WTC11 (cell line): Measurements from ENCODE around the gene SLC7A14. TPM values are rescaled to one million over a fixed set of nuclear protein-coding genes. Genes with fewer than 3 reads are reported as not detected.
A peak's percentile ranks its signal among the peaks of the same experiment; 100 is the strongest.

Source experiments
- ATAC-seq: fragments of 200-7000 bp; cut with Tn5 transposase; 2 replicates; pipeline ENCODE4 v1.10.0; 2021; ENCODE audit warnings: mild to moderate bottlenecking, moderate library complexity
- CTCF ChIA-PET: fragments of 300-600 bp; sonication (Branson Sonifier 250); formaldehyde crosslinking; loops from one replicate; lab custom pipeline; 2021; ENCODE audit warnings: antibody characterized with exemption; lab: Charles Lee
- POLR2A ChIA-PET: fragments of 350-600 bp; sonication (Branson Sonifier 250); formaldehyde crosslinking; loops from one replicate; lab custom pipeline; 2021; ENCODE audit warnings: antibody characterized with exemption; lab: Charles Lee
- DNase-seq: peaks from one replicate; pipeline ENCODE4 v3.0.0; 2021; ENCODE audit warnings: low spot score
- H3K27ac Mint-ChIP-seq: 2 replicates; pipeline ENCODE4 v1.8.0; 2021; ENCODE audit warnings: mixed read lengths
- H3K27me3 Mint-ChIP-seq: 2 replicates; pipeline ENCODE4 v1.8.0; 2021; ENCODE audit warnings: low read depth, mild to moderate bottlenecking, moderate library complexity, mixed read lengths
- H3K36me3 Mint-ChIP-seq: 2 replicates; pipeline ENCODE4 v1.8.0; 2021; ENCODE audit warnings: mixed read lengths
- H3K4me1 Mint-ChIP-seq: 2 replicates; pipeline ENCODE4 v1.8.0; 2022; ENCODE audit warnings: mixed read lengths
- H3K4me3 Mint-ChIP-seq: 2 replicates; pipeline ENCODE4 v1.8.0; 2021; ENCODE audit warnings: mild to moderate bottlenecking, moderate library complexity, mixed read lengths
- H3K9me3 Mint-ChIP-seq: 2 replicates; pipeline ENCODE4 v1.8.0; 2021; ENCODE audit warnings: mixed read lengths
- JAZF1 ChIP-seq: fragments of 250-450 bp; sonication (Bioruptor Pico); IDR thresholded peaks from 2 replicates; pipeline ENCODE4 v1.9.0; 2021; ENCODE audit warnings: moderate library complexity, mild to moderate bottlenecking, inconsistent platforms
- NFE2L1 ChIP-seq: sonication (generic); formaldehyde crosslinking; IDR thresholded peaks from 2 replicates; pipeline ENCODE4 v1.8.1; 2023; ENCODE audit warnings: missing genetic modification reagents
- NR2C2 ChIP-seq: sonication (generic); formaldehyde crosslinking; IDR thresholded peaks from 2 replicates; pipeline ENCODE4 v1.8.0; 2022; ENCODE audit warnings: mild to moderate bottlenecking, missing genetic modification reagents
- NR3C1 ChIP-seq: sonication (generic); formaldehyde crosslinking; conservative IDR thresholded peaks from 2 replicates; pipeline ENCODE4 v1.8.1; 2023; ENCODE audit warnings: low read depth, mild to moderate bottlenecking, missing genetic modification reagents
- OVOL2 ChIP-seq: fragments of 250-450 bp; sonication (Bioruptor Pico); IDR thresholded peaks from 2 replicates; pipeline ENCODE4 v1.9.0; 2021; ENCODE audit warnings: mild to moderate bottlenecking, borderline replicate concordance
- RORB ChIP-seq: fragments of 250-450 bp; sonication (Bioruptor Pico); IDR thresholded peaks from 2 replicates; pipeline ENCODE4 v1.9.0; 2021; ENCODE audit warnings: mild to moderate bottlenecking
- SP1 ChIP-seq: sonication (generic); formaldehyde crosslinking; conservative IDR thresholded peaks from 2 replicates; pipeline ENCODE4 v1.8.1; 2022; ENCODE audit warnings: missing genetic modification reagents
- TEAD1 ChIP-seq: sonication (generic); formaldehyde crosslinking; IDR thresholded peaks from 2 replicates; pipeline ENCODE4 v1.8.0; 2022; ENCODE audit warnings: mild to moderate bottlenecking, missing genetic modification reagents
- ZNF138 ChIP-seq: sonication (generic); formaldehyde crosslinking; conservative IDR thresholded peaks from 2 replicates; pipeline ENCODE4 v1.8.1; 2022; ENCODE audit warnings: mild to moderate bottlenecking, moderate library complexity, missing genetic modification reagents
- ZNF396 ChIP-seq: fragments of 250-450 bp; sonication (Bioruptor Pico); IDR thresholded peaks from 2 replicates; pipeline ENCODE4 v1.8.0; 2021; ENCODE audit warnings: mild to moderate bottlenecking, moderate library complexity, borderline replicate concordance
- total RNA-seq: library from RNA; stranded (reverse); gene quantifications from 3 replicates; pipeline ENCODE4 v1.2.3, GENCODE V29; 2021
- TF ChIP-seq, protein P1 (sequence below): sonication (generic); formaldehyde crosslinking; IDR thresholded peaks from 2 replicates; pipeline ENCODE4 v1.8.1; 2022; ENCODE audit warnings: low read depth, mild to moderate bottlenecking, moderate library complexity, missing genetic modification reagents, borderline replicate concordance
- TF ChIP-seq, protein P2 (sequence below): fragments of 250-450 bp; sonication (Bioruptor Pico); IDR thresholded peaks from 2 replicates; pipeline ENCODE4 v1.9.0; 2021; ENCODE audit warnings: moderate library complexity, mild to moderate bottlenecking, inconsistent platforms, borderline replicate concordance
- TF ChIP-seq, protein P3 (sequence below): sonication (generic); formaldehyde crosslinking; IDR thresholded peaks from 2 replicates; pipeline ENCODE4 v1.8.0; 2023; ENCODE audit warnings: missing genetic modification reagents
- TF ChIP-seq, protein P4 (sequence below): sonication (generic); formaldehyde crosslinking; IDR thresholded peaks from 2 replicates; pipeline ENCODE4 v1.8.1; 2023; ENCODE audit warnings: mild to moderate bottlenecking, missing genetic modification reagents, moderate library complexity
- TF ChIP-seq, protein P5 (sequence below): sonication (generic); formaldehyde crosslinking; IDR thresholded peaks from 2 replicates; pipeline ENCODE4 v1.8.0; 2022; ENCODE audit warnings: mild to moderate bottlenecking, missing genetic modification reagents
- TF ChIP-seq, protein P6 (sequence below): sonication (generic); formaldehyde crosslinking; IDR thresholded peaks from 2 replicates; pipeline ENCODE4 v1.8.1; 2023; ENCODE audit warnings: mild to moderate bottlenecking, moderate library complexity, missing genetic modification reagents
- TF ChIP-seq, protein P7 (sequence below): fragments of 200-600 bp; IDR thresholded peaks from 2 replicates; pipeline ENCODE4 v1.8.0; 2022; ENCODE audit warnings: antibody characterized with exemption

SLC7A14 gene
- total RNA-seq, 1 experiment from 2014 or later = 0.68 TPM

DNA sequence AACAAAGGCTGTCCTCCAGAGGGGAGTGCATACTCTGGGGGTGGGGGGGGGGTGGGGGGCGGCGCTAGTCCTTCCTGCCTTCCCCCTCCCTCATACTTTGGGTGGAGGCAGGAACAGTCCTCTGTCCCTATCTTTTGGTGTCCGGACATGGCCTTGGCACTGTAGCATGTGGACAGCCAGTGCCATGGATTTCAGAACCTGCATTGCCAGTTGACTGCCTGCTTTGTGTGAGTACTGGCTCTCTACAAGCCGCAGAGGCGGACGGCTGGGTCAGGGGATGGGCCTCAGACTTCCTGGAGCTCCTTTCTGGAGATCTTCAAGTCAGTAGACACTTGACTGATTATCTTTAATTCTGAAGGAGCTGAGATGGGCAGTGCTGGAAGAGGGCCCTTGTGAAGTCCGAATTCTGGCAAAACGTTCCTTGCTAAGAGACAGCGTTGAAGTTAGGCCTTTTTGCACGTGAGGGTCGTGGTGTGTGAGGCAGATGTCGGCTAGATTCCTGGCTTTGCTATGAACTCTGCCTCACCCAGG is 164.7 kb downstream of the SLC7A14 start:
- peaks cover 51% of the 10 kb centered on the region for H3K27me3 Mint-ChIP-seq
- ChIA-PET CTCF (interaction anchor here (0.9 to 1.5 kb wide), 2 partner anchors 74 to 390 kb away, joined by 4 to 6 read pairs; no protein-coding TSS in a partner anchor), POLR2A (interaction anchor here (0.5 kb wide), 1 partner anchor 590 kb away, joined by 6 read pairs; no protein-coding TSS in a partner anchor)
- peaks cover 9% of the 10 kb centered on the region for H3K36me3 Mint-ChIP-seq
- ATAC-seq = no peak
- H3K4me3 Mint-ChIP-seq = no peak overlapping the region
- no peaks in the 10 kb centered on the region for H3K9me3 Mint-ChIP-seq
- no peak for DNase-seq
- H3K4me1 Mint-ChIP-seq = peaks cover 29% of the 10 kb centered on the region
- TF ChIP-seq, protein P1, sequence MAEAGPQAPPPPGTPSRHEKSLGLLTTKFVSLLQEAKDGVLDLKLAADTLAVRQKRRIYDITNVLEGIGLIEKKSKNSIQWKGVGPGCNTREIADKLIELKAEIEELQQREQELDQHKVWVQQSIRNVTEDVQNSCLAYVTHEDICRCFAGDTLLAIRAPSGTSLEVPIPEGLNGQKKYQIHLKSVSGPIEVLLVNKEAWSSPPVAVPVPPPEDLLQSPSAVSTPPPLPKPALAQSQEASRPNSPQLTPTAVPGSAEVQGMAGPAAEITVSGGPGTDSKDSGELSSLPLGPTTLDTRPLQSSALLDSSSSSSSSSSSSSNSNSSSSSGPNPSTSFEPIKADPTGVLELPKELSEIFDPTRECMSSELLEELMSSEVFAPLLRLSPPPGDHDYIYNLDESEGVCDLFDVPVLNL = no peak
- no peak for TF ChIP-seq ZNF396 (CRISPR knock-in tag)
- TF ChIP-seq OVOL2 = no peak
- TF ChIP-seq JAZF1 = no peak
- TF ChIP-seq, protein P2, sequence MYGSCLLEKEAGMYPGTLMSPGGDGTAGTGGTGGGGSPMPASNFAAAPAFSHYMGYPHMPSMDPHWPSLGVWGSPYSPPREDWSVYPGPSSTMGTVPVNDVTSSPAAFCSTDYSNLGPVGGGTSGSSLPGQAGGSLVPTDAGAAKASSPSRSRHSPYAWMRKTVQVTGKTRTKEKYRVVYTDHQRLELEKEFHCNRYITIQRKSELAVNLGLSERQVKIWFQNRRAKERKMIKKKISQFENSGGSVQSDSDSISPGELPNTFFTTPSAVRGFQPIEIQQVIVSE (CRISPR knock-in tag) = no peak
- no peak for TF ChIP-seq NR2C2
- TF ChIP-seq, protein P3, sequence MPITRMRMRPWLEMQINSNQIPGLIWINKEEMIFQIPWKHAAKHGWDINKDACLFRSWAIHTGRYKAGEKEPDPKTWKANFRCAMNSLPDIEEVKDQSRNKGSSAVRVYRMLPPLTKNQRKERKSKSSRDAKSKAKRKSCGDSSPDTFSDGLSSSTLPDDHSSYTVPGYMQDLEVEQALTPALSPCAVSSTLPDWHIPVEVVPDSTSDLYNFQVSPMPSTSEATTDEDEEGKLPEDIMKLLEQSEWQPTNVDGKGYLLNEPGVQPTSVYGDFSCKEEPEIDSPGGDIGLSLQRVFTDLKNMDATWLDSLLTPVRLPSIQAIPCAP = no peak
- TF ChIP-seq, protein P4, sequence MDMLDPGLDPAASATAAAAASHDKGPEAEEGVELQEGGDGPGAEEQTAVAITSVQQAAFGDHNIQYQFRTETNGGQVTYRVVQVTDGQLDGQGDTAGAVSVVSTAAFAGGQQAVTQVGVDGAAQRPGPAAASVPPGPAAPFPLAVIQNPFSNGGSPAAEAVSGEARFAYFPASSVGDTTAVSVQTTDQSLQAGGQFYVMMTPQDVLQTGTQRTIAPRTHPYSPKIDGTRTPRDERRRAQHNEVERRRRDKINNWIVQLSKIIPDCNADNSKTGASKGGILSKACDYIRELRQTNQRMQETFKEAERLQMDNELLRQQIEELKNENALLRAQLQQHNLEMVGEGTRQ (CRISPR knock-in tag) = no peak
- no peak for TF ChIP-seq RORB
- TF ChIP-seq NR3C1 (CRISPR knock-in tag) = no peak
- TF ChIP-seq, protein P5, sequence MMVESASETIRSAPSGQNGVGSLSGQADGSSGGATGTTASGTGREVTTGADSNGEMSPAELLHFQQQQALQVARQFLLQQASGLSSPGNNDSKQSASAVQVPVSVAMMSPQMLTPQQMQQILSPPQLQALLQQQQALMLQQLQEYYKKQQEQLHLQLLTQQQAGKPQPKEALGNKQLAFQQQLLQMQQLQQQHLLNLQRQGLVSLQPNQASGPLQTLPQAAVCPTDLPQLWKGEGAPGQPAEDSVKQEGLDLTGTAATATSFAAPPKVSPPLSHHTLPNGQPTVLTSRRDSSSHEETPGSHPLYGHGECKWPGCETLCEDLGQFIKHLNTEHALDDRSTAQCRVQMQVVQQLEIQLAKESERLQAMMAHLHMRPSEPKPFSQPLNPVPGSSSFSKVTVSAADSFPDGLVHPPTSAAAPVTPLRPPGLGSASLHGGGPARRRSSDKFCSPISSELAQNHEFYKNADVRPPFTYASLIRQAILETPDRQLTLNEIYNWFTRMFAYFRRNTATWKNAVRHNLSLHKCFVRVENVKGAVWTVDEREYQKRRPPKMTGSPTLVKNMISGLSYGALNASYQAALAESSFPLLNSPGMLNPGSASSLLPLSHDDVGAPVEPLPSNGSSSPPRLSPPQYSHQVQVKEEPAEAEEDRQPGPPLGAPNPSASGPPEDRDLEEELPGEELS = no peak
- TF ChIP-seq, protein P6, sequence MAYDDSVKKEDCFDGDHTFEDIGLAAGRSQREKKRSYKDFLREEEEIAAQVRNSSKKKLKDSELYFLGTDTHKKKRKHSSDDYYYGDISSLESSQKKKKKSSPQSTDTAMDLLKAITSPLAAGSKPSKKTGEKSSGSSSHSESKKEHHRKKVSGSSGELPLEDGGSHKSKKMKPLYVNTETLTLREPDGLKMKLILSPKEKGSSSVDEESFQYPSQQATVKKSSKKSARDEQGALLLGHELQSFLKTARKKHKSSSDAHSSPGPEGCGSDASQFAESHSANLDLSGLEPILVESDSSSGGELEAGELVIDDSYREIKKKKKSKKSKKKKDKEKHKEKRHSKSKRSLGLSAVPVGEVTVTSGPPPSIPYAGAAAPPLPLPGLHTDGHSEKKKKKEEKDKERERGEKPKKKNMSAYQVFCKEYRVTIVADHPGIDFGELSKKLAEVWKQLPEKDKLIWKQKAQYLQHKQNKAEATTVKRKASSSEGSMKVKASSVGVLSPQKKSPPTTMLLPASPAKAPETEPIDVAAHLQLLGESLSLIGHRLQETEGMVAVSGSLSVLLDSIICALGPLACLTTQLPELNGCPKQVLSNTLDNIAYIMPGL = no peak
- TF ChIP-seq ZNF138 = no peak
- H3K27ac Mint-ChIP-seq = no peak overlapping the region

DNA sequence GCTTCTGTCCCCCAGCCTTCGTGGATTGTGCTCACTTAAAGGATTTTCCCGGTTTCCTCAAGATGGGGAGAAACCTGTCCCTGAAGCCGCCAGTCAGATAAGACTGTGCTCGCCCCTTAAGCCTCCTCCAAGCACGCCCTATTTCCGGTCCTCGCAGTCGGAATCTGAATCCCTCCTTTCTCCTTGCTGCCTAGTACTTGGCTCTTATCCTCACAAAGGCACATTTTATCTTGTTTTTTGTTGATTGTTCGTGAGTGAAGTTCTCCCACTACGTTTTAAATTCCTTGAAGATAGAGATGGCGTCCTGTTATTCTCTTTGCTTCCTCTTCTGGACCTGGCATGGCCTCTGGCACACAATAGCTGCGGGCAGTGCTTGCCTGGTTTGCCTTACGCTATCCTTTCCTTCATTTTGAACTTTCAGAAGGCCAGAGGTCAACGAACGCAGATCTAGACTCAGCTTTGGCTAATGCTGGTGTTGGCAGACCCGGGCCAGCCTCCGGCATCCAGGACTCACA is 165.5 kb downstream of the SLC7A14 start:
- no peak overlapping the region for H3K27ac Mint-ChIP-seq
- H3K36me3 Mint-ChIP-seq = peaks cover 7% of the 10 kb centered on the region
- POLR2A ChIA-PET = no interaction called here
- peaks cover 21% of the 10 kb centered on the region for H3K4me1 Mint-ChIP-seq
- TF ChIP-seq SP1 (CRISPR knock-in tag) = 0 out of 2 replicates have a peak, but pooled peaks have one; percentile 5
- peak; percentile 41; the same call in 1 of the 2 replicates for TF ChIP-seq NFE2L1 (CRISPR knock-in tag)
- TF ChIP-seq, protein P7, sequence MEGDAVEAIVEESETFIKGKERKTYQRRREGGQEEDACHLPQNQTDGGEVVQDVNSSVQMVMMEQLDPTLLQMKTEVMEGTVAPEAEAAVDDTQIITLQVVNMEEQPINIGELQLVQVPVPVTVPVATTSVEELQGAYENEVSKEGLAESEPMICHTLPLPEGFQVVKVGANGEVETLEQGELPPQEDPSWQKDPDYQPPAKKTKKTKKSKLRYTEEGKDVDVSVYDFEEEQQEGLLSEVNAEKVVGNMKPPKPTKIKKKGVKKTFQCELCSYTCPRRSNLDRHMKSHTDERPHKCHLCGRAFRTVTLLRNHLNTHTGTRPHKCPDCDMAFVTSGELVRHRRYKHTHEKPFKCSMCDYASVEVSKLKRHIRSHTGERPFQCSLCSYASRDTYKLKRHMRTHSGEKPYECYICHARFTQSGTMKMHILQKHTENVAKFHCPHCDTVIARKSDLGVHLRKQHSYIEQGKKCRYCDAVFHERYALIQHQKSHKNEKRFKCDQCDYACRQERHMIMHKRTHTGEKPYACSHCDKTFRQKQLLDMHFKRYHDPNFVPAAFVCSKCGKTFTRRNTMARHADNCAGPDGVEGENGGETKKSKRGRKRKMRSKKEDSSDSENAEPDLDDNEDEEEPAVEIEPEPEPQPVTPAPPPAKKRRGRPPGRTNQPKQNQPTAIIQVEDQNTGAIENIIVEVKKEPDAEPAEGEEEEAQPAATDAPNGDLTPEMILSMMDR = no peak
- no peak for TF ChIP-seq TEAD1 (CRISPR knock-in tag)
- peak overlapping the region; percentile 65 for H3K4me3 Mint-ChIP-seq
- H3K9me3 Mint-ChIP-seq = no peaks in the 10 kb centered on the region
- ATAC-seq (peak; percentile 27), DNase-seq (no peak)
- peaks cover 52% of the 10 kb centered on the region for H3K27me3 Mint-ChIP-seq
- CTCF ChIA-PET = interaction anchor here (0.9 to 2.1 kb wide), 5 partner anchors 75 to 391 kb away, joined by 3 to 11 read pairs (median 4); no protein-coding TSS in a partner anchor
